AG04450 (cell line): Measurements from ENCODE around the gene THEM4. TPM values are rescaled to one million over a fixed set of nuclear protein-coding genes. Genes with fewer than 3 reads are reported as not detected.

Experiments
- CTCF ChIA-PET: fragments of 300-600, 350-600 bp; formaldehyde crosslinking; extraction: SDS; loops from one replicate; lab custom pipeline; 2022; ENCODE audit warnings: antibody characterized with exemption, inconsistent platforms; lab: Charles Lee
- POLR2A ChIA-PET: fragments of 350-600 bp; formaldehyde crosslinking; extraction: SDS; loops from one replicate; lab custom pipeline; 2021; ENCODE audit warnings: antibody characterized with exemption, inconsistent platforms; lab: Yijun Ruan, JAX
- DNase-seq: peaks from one replicate; pipeline ENCODE4 v3.0.0-alpha.2; 2011; ENCODE audit warnings: low read depth, low spot score
- H3K27ac ChIP-seq: one replicate; pipeline ENCODE4 v1.5.1; 2012; ENCODE audit warnings: low read depth, low read length, control low read depth
- H3K27me3 ChIP-seq: one replicate; pipeline ENCODE4 v1.6.0; 2012; ENCODE audit warnings: low read length; ENCODE audit not compliant: control insufficient read depth, insufficient read depth
- H3K4me3 ChIP-seq: 2 replicates; pipeline ENCODE4 v1.5.1; 2011; ENCODE audit warnings: mild to moderate bottlenecking, low read depth, low read length, control low read depth
- H3K9me3 ChIP-seq: 2 replicates; pipeline ENCODE4 v1.5.1; 2012; ENCODE audit warnings: low read length; ENCODE audit not compliant: control insufficient read depth, insufficient read depth
- polyA plus RNA-seq: library from polyadenylated mRNA; depleted of rRNA; stranded (reverse); fragments of >200 nt; gene quantifications from 2 replicates; pipeline ENCODE4 v1.2.3, GENCODE V29; 2011
- TF ChIP-seq, protein P1 (sequence below): IDR thresholded peaks from 2 replicates; pipeline ENCODE4 v1.5.1; 2011; ENCODE audit warnings: low read depth, low read length, control low read depth, inconsistent platforms

THEM4 gene
- polyA plus RNA-seq, 1 experiment, result 24.8 TPM

DNA sequence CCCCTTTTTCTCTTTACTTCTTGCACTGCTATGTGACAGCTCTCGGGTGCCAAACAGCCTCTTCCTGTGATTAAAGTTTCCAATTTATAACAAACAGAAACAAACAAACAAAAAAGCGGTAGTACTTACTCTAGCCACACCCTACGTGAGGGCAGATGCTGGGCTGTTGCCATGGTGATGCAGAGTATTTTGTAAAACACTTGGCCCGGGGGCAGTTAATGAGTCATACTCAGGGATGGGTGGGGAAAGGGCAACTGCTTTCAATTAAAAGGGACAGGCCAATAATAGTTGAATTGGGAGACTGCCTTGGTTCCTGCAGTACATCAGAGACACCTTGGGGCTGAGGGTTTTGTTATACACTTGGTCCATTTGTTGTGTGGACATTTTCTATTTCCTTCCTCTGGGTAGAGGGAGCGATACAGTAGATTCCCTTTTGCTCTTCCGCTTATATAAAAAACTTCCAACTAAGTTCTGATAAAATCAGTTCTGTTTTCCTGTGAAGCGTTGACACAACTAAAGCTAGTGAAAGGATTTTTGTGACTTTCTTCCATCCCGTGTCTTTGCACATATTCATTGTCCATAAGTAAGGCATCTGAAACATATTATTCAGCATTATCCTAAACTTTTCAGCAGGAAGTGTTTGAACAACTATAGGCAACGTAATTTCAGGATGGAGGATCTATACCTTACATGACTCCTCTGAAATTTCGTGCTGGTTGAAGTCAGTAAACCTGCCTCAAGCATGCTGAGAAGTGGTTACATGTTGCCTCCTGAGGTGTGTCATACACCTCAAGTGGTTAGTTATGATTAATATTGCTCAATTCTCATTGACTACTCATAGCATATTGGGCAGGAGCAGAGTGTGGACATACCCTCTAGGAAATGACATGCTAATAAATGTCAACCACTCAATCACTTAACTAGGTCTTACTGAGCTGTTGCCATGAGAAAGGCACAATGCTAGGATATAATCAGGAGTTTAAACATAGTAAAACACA, 36.7 kb upstream of the THEM4 start:
- TF ChIP-seq, protein P1, sequence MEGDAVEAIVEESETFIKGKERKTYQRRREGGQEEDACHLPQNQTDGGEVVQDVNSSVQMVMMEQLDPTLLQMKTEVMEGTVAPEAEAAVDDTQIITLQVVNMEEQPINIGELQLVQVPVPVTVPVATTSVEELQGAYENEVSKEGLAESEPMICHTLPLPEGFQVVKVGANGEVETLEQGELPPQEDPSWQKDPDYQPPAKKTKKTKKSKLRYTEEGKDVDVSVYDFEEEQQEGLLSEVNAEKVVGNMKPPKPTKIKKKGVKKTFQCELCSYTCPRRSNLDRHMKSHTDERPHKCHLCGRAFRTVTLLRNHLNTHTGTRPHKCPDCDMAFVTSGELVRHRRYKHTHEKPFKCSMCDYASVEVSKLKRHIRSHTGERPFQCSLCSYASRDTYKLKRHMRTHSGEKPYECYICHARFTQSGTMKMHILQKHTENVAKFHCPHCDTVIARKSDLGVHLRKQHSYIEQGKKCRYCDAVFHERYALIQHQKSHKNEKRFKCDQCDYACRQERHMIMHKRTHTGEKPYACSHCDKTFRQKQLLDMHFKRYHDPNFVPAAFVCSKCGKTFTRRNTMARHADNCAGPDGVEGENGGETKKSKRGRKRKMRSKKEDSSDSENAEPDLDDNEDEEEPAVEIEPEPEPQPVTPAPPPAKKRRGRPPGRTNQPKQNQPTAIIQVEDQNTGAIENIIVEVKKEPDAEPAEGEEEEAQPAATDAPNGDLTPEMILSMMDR, result no peak
- DNase-seq, result peak; percentile 75
- ChIA-PET POLR2A (interaction anchor here (0.7 kb wide), 1 partner anchor 47 kb away, joined by 3 read pairs; the partner anchor contains the start of gene S100A10), CTCF (interaction anchor here (0.6 to 1.5 kb wide), 6 partner anchors 12 to 243 kb away, joined by 3 to 6 read pairs (median 3); no protein-coding TSS in a partner anchor)
- Histone ChIP-seq H3K9me3 (no peaks in the 10 kb centered on the region; the same call in 1 of the 2 replicates), H3K27ac (no peak overlapping the region), H3K4me3 (no peak overlapping the region), H3K27me3 (peaks cover 4% of the 10 kb centered on the region)

DNA sequence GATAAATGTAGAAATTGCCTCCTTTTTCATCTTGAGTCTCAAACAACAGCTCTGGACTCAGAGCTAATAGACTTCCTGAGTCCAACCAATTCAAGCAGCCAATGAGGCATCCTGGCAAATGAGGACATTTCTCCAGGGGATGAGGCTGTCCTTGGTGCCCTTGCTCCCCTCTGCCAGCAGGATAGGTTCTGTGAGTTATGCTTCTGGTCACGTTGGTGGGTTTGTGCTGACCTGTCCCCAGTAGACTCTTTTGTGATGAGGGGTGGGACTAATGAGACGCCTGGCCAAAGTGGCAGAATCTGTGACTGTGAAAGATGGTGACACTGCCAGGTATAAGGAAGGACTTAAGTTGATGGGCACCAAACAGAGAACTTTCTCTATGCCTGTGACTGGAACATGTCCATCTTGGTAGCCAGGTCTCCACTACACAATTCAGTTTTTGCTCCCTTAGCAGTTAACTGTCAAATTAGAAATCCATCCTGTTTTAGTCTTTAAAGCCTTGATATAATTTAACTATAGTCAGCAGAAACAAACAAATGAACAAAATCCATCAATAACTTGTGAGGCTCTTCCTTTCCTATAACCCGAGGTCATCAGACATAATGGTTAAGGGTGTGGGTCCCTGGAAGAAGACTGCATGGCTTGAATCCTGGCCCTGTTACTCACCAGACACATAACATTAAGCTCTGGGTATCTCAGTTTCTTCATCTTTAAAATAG, 35.7 kb upstream of the THEM4 start:
- Histone ChIP-seq H3K27me3 (peaks cover 2% of the 10 kb centered on the region), H3K27ac (no peak overlapping the region), H3K9me3 (no peaks in the 10 kb centered on the region; the same call in 1 of the 2 replicates), H3K4me3 (no peak overlapping the region)
- DNase-seq, result no peak
- CTCF ChIA-PET, result interaction anchor here (0.6 to 1.5 kb wide), 6 partner anchors 11 to 244 kb away, joined by 3 to 6 read pairs (median 3); no protein-coding TSS in a partner anchor
- POLR2A ChIA-PET, result interaction anchor here (0.7 kb wide), 1 partner anchor 48 kb away, joined by 3 read pairs; the partner anchor contains the start of gene S100A10
- TF ChIP-seq, protein P1, result no peak

DNA sequence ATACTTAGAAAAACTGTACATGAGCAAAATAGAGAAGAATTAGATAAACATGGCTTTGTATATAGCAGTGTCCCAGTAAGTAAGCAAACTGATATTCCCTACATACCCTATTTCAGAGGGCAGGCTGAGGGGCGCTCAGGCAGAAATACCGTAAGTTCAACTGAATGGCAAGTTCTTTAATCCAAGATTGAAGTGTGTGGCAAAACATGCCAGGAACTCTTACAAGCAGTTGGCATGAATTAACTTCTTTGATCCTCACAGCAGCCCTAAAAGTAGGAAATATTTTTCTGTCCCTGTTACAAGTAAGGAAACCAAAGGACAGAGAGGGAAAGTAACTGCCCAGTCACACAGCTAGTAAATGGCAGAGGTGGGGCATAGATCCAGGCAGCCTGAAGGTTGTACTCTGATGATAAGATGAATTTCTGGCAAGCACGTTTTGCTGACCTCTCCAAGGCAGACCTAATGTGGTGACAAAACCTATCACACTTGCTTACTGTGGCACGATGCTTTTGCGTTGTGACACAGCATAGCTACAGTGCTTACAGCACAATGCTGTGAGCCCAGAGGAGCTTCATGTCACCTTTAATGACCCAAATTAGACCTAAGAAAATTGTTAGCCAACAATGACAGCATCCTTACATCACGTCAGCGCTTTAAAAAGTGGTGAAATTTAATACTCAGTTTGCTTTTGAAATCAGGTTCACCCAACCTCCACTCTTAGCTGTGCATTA, 35.0 kb upstream of the THEM4 start:
- H3K4me3 ChIP-seq, result no peak overlapping the region
- TF ChIP-seq, protein P1, result no peak
- no peaks in the 10 kb centered on the region; the same call in 1 of the 2 replicates for H3K9me3 ChIP-seq
- ChIA-PET CTCF (interaction anchor here (0.8 to 1.5 kb wide), 3 partner anchors 10 to 57 kb away, joined by 3 to 6 read pairs (median 4); no protein-coding TSS in a partner anchor), POLR2A (no interaction called here)
- no peaks in the 10 kb centered on the region for H3K27me3 ChIP-seq
- DNase-seq, result no peak
- H3K27ac ChIP-seq, result no peak overlapping the region

DNA sequence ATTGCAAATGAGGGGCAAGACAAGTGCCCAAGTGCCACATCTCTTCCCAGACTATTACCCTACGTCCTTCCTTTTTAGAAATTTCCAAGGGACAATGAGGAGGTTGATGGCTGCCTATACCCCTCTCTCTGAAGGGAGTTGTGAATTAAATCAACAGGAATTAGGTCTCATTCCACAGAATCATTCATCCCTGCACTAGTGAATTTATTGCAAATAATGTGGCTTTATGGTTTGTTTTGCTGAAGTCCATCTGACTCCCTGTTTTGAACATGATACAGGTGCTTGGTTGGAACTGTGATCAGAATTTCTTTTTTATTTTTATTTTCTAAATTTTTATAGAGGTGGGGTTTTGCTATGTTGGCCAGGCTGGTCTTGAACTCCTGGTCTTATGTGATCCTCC, 34.3 kb upstream of the THEM4 start:
- H3K9me3 ChIP-seq, result no peaks in the 10 kb centered on the region
- CTCF ChIA-PET, result no interaction called here
- TF ChIP-seq, protein P1, result no peak
- H3K27me3 ChIP-seq, result no peaks in the 10 kb centered on the region
- POLR2A ChIA-PET, result no interaction called here
- no peak overlapping the region for H3K4me3 ChIP-seq
- DNase-seq, result no peak
- H3K27ac ChIP-seq, result no peak overlapping the region
